Inferior parietal cortex (tissue), 1 donor: Measurements from ENCODE around the gene WASHC1.
"Not testable (repeated sequence)": the region's sequence is repeated elsewhere in the genome, so short reads cannot be mapped to it uniquely, and the experiment has no call there.

Experiments used
- DNase-seq: peaks from one replicate; pipeline ENCODE4 v3.0.0-alpha.2; 2016; ENCODE audit errors: extremely low spot score

WASHC1 gene

GRCh38 chr9:29356-29755, at the start of gene WASHC1:
Gene WASHC1 (minus strand): TSS chr9:29456. CDS start chr9:24999, 4,457 bp downstream.
- not testable (repeated sequence) for DNase-seq

- not testable (repeated sequence) for DNase-seq
Measured at GRCh38 chr9:78333-78732, 49.1 kb upstream of the WASHC1 start.

- not testable (repeated sequence) for DNase-seq
Measured at GRCh38 chr9:76389-76788, 47.1 kb upstream of the WASHC1 start.

GRCh38 chr9:73900-74525, 44.8 kb upstream of the WASHC1 start:
- DNase-seq, result not testable (repeated sequence)

- not testable (repeated sequence) for DNase-seq
Measured at GRCh38 chr9:73076-73899, 44.0 kb upstream of the WASHC1 start.

- DNase-seq, result not testable (repeated sequence)
Measured at GRCh38 chr9:63031-63629, 33.9 kb upstream of the WASHC1 start.

- DNase-seq, result not testable (repeated sequence)
Measured at GRCh38 chr9:52678-53077, 23.4 kb upstream of the WASHC1 start.

- DNase-seq, result not testable (repeated sequence)
Measured at GRCh38 chr9:48190-48842, 19.1 kb upstream of the WASHC1 start.

- DNase-seq, result not testable (repeated sequence)
Measured at GRCh38 chr9:46639-47271, 17.5 kb upstream of the WASHC1 start.

- DNase-seq, result not testable (repeated sequence)
Measured at GRCh38 chr9:46164-46563, 16.9 kb upstream of the WASHC1 start.

GRCh38 chr9:45180-45878, 16.1 kb upstream of the WASHC1 start:
- DNase-seq, result not testable (repeated sequence)

GRCh38 chr9:44416-44815, 15.2 kb upstream of the WASHC1 start:
- DNase-seq, result not testable (repeated sequence)

- not testable (repeated sequence) for DNase-seq
Measured at GRCh38 chr9:43636-44035, 14.4 kb upstream of the WASHC1 start.

GRCh38 chr9:43116-43515, 13.9 kb upstream of the WASHC1 start:
- not testable (repeated sequence) for DNase-seq

- DNase-seq, result not testable (repeated sequence)
Measured at GRCh38 chr9:41819-42218, 12.6 kb upstream of the WASHC1 start.

GRCh38 chr9:41261-41676, 12.0 kb upstream of the WASHC1 start:
- not testable (repeated sequence) for DNase-seq

GRCh38 chr9:32308-32707, 3.1 kb upstream of the WASHC1 start:
- not testable (repeated sequence) for DNase-seq

- not testable (repeated sequence) for DNase-seq
Measured at GRCh38 chr9:28775-29174, 481 bp downstream of the WASHC1 start.

GRCh38 chr9:21621-22020, 7.6 kb downstream of the WASHC1 start:
- not testable (repeated sequence) for DNase-seq

GRCh38 chr9:16875-17274, 12.4 kb downstream of the WASHC1 start:
- DNase-seq, result not testable (repeated sequence)
